ENCODE data around the gene HOXD8.

GRCh38 chr2:176130957-176131847, 1.7 kb downstream of the HOXD8 start:
- TF ChIP-seq CTCF (IDR thresholded peaks at IDR 0.05) (no peak), EP300 (IDR thresholded peaks at IDR 0.05) (no peak), POLR2A (IDR thresholded peaks at IDR 0.05) (no peak)

Data from ovary (tissue), 3 donors.